A673 (cell line): Measurements from ENCODE around the gene DKK1. TPM values are rescaled to one million over a fixed set of nuclear protein-coding genes. Genes with fewer than 3 reads are reported as not detected.

Experiments
- BruUV-seq: library from RNA; stranded (reverse); fragments of 400-500 nt; replicated peaks from 2 replicates; lab custom pipeline; 2021; lab: Mats Ljungman, UMichigan
- CTCF ChIA-PET: fragments of 300-600 bp; sonication (Branson Sonifier 250); formaldehyde crosslinking; loops from one replicate; lab custom pipeline; 2022; ENCODE audit warnings: antibody characterized with exemption; lab: Charles Lee
- POLR2A ChIA-PET: fragments of 300-600 bp; sonication (Branson Sonifier 250); formaldehyde crosslinking; loops from one replicate; lab custom pipeline; 2022; ENCODE audit warnings: antibody characterized with exemption; ENCODE audit not compliant: low non-redundant PET; lab: Charles Lee
- DNase-seq: peaks from one replicate; pipeline ENCODE4 v3.0.0-alpha.2; 2015; ENCODE audit warnings: low spot score
- H3K27ac ChIP-seq: fragments of 200-600 bp; sonication (generic); 2 replicates; pipeline ENCODE4 v1.5.1; 2016; ENCODE audit warnings: mixed run types, low read depth, mild to moderate bottlenecking, mixed read lengths, antibody characterized with exemption, low read length; ENCODE audit not compliant: poor library complexity, severe bottlenecking
- H3K27me3 ChIP-seq: fragments of 200-600 bp; sonication (generic); replicated peaks from 2 replicates; pipeline ENCODE4 v1.6.1; 2017; ENCODE audit warnings: mixed run types, low read depth, mild to moderate bottlenecking, mixed read lengths, antibody characterized with exemption, low read length; ENCODE audit not compliant: insufficient read depth, poor library complexity
- H3K36me3 ChIP-seq: fragments of 200-600 bp; sonication (generic); 2 replicates; pipeline ENCODE4 v1.6.1; 2016; ENCODE audit warnings: mixed run types, mild to moderate bottlenecking, mixed read lengths, antibody characterized with exemption, low read length; ENCODE audit not compliant: insufficient read depth, poor library complexity, severe bottlenecking
- H3K4me1 ChIP-seq: fragments of 200-600 bp; sonication (generic); 2 replicates; pipeline ENCODE4 v1.6.1; 2017; ENCODE audit warnings: mixed run types, mild to moderate bottlenecking, mixed read lengths, antibody characterized with exemption, low read length; ENCODE audit not compliant: insufficient read depth, poor library complexity, severe bottlenecking
- H3K4me3 ChIP-seq: fragments of 200-600 bp; sonication (generic); 2 replicates; pipeline ENCODE4 v1.5.1; 2016; ENCODE audit warnings: low read depth, mixed run types, mild to moderate bottlenecking, mixed read lengths, low read length; ENCODE audit not compliant: poor library complexity, severe bottlenecking
- H3K9me3 ChIP-seq: fragments of 200-600 bp; sonication (generic); 2 replicates; pipeline ENCODE4 v1.6.1; 2016; ENCODE audit warnings: mixed run types, low read depth, mild to moderate bottlenecking, mixed read lengths, antibody characterized with exemption, low read length; ENCODE audit not compliant: poor library complexity, severe bottlenecking
- EZH2 ChIP-seq: fragments of 200-600 bp; sonication (generic); IDR thresholded peaks from 2 replicates; pipeline ENCODE4 v1.6.1; 2017; ENCODE audit warnings: borderline replicate concordance, low read depth, mild to moderate bottlenecking, mixed read lengths, antibody characterized with exemption, low read length; ENCODE audit not compliant: poor library complexity, severe bottlenecking
- intact Hi-C: fragments of 100-400 bp; cut with micrococcal nuclease; formaldehyde crosslinking; loops from one replicate; pipeline ENCODE4 v1.10.0; 2022; ENCODE audit not compliant: unreplicated experiment
- total RNA-seq: library from RNA; stranded (reverse); gene quantifications from 2 replicates; pipeline ENCODE4 v1.2.3, GENCODE V29; 2021
- TF ChIP-seq, protein P1 (sequence below): fragments of 300-800, 200-600 bp; sonication (generic); conservative IDR thresholded peaks from 2 replicates; pipeline ENCODE4 v1.5.1; 2017; ENCODE audit warnings: low read depth, mild to moderate bottlenecking, antibody characterized with exemption, low read length, moderate library complexity, mixed read lengths

Gene DKK1
- total RNA-seq, 1 experiment from 2014 or later = 1.3 TPM

GRCh38 chr10:52322936-52323335 is 8.9 kb downstream of the DKK1 start:
- POLR2A ChIA-PET = no interaction called here
- no peaks in the 10 kb centered on the region for H3K27me3 ChIP-seq
- no peak overlapping the region for H3K27ac ChIP-seq
- no peaks in the 10 kb centered on the region for H3K9me3 ChIP-seq
- TF ChIP-seq, protein P1, sequence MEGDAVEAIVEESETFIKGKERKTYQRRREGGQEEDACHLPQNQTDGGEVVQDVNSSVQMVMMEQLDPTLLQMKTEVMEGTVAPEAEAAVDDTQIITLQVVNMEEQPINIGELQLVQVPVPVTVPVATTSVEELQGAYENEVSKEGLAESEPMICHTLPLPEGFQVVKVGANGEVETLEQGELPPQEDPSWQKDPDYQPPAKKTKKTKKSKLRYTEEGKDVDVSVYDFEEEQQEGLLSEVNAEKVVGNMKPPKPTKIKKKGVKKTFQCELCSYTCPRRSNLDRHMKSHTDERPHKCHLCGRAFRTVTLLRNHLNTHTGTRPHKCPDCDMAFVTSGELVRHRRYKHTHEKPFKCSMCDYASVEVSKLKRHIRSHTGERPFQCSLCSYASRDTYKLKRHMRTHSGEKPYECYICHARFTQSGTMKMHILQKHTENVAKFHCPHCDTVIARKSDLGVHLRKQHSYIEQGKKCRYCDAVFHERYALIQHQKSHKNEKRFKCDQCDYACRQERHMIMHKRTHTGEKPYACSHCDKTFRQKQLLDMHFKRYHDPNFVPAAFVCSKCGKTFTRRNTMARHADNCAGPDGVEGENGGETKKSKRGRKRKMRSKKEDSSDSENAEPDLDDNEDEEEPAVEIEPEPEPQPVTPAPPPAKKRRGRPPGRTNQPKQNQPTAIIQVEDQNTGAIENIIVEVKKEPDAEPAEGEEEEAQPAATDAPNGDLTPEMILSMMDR = no peak
- TF ChIP-seq EZH2 = no peak
- H3K4me1 ChIP-seq = peaks cover 4% of the 10 kb centered on the region
- H3K36me3 ChIP-seq = no peaks in the 10 kb centered on the region
- H3K4me3 ChIP-seq = no peak overlapping the region
- no TSS peak for BruUV-seq
- CTCF ChIA-PET = no interaction called here
- DNase-seq = no peak
- intact Hi-C loops = no loop called here

DNA sequence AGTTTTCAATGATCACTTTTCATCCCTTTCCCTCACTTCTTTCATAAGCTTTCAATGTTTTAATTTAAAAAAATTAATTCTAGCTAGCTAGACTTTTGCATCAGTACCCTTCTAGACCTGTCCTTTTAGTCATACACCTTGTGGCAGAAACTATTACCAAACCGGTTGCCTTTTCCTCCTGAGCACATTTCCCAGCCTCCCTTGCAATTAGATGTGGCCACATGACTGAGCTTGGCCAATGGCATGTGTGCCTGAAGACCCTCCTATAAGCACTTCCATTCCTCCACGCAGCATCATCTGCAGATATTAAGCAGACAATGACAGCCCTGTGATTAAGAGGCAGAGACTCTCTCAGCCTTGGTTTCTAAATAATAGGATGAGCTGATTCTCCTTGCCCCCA is 12.3 kb downstream of the DKK1 start:
- CTCF ChIA-PET = no interaction called here
- no peaks in the 10 kb centered on the region for H3K4me1 ChIP-seq
- H3K36me3 ChIP-seq = no peaks in the 10 kb centered on the region
- no peak for TF ChIP-seq EZH2
- TF ChIP-seq, protein P1 = no peak
- H3K27me3 ChIP-seq = no peaks in the 10 kb centered on the region
- H3K27ac ChIP-seq = no peak overlapping the region
- intact Hi-C loops = no loop called here
- H3K4me3 ChIP-seq = no peak overlapping the region
- BruUV-seq = no TSS peak
- H3K9me3 ChIP-seq = no peaks in the 10 kb centered on the region
- DNase-seq = no peak
- POLR2A ChIA-PET = no interaction called here

- CTCF ChIA-PET = interaction anchor here (0.7 kb wide), 1 partner anchor 1085 kb away, joined by 13 read pairs; no protein-coding TSS in a partner anchor
- intact Hi-C loops = no loop called here
- Histone ChIP-seq H3K27ac (no peak overlapping the region), H3K27me3 (no peaks in the 10 kb centered on the region), H3K9me3 (no peaks in the 10 kb centered on the region), H3K4me3 (no peak overlapping the region), H3K4me1 (peaks cover 16% of the 10 kb centered on the region), H3K36me3 (no peaks in the 10 kb centered on the region)
- no TSS peak for BruUV-seq
- POLR2A ChIA-PET = interaction anchor here (0.6 kb wide), 1 partner anchor 320 kb away, joined by 3 read pairs; no protein-coding TSS in a partner anchor
- DNase-seq = no peak
- no peak for TF ChIP-seq EZH2
- TF ChIP-seq, protein P1 = no peak
Measured at GRCh38 chr10:52331638-52332364, 17.7 kb downstream of the DKK1 start.
